ENCODE measurements around the gene WARS2.
"Not testable (repeated sequence)": the region's sequence is repeated elsewhere in the genome, so short reads cannot be mapped to it uniquely, and the experiment has no call there.

WARS2 gene

DNA sequence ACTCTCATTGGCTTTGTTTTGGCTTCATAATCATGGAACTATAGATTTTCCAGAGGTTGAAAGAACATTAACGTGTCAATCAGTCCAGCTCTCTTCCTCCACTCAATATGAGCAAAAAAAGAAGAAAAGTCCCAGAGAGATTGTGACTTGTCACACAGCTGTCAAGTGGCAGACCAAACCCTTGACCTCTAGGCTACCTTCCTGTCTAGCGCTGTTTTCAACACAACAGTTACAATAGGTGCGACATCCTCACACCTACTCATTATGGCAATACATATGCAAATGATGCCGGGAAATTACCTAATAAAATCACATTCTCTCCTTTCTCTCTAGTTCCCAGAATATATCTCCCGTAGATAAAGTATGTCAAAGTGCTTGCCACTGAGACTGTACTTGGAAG is 1.1 kb downstream of the WARS2 start:
- peak in 1 of 3 experiments; percentile 76 for DNase-seq

DNA sequence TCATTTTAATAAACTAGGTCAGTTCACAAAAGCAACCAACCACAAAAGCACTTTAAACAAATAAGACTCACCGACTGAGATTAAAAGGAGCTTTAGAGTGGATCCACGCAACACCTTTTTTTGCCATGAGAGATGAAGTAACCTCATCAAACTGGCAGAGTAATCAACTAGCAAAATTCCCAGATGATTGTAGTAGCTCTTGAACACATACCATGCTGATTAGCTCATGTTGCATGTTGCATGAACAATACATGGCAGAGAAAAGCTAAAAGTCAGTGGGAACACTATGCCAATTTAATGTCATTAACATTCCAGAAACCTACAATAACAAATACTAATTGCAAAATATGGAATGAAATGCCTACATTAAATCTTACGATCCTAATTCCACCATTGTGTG is 4.1 kb downstream of the WARS2 start:
- DNase-seq: no peak

DNA sequence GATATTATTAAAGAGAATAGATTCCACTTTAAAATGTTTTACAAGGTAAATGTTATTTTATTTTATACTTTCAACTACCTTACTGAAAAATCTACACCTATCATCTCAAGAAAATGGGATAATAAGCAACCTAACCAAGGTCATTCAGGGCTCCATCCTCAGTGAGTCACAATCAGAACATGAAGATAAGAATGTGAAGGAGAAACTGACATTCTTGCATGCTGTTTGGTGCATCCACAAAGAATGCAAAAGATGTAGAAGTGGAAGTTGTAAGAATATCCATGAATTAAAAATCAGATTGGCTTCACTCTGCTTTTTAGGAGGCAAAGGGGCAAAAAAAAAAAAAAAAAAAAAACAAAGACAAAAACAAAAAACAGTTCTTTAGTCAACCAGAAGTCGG is 6.5 kb downstream of the WARS2 start:
- DNase-seq: no peak

DNA sequence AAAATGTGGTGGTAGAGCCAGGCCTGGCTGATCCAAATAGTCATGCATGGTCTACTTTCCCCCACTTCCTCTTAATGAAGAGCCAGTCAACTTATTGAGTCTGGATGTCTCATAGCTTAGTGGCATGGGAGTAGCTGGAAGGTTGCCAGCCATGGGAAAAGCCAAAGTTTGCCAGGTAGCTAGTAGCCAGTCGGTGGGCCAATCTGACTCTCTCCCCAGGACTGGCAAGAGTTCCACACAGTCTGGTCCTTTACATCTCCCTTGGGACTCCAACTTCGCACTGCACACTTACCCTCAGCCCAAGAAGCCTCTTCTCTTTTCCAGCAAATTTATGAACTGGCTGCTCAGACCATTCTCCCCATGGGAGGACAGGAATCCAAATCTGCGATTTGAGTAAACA is 8.3 kb downstream of the WARS2 start:
- DNase-seq: no peak

DNA sequence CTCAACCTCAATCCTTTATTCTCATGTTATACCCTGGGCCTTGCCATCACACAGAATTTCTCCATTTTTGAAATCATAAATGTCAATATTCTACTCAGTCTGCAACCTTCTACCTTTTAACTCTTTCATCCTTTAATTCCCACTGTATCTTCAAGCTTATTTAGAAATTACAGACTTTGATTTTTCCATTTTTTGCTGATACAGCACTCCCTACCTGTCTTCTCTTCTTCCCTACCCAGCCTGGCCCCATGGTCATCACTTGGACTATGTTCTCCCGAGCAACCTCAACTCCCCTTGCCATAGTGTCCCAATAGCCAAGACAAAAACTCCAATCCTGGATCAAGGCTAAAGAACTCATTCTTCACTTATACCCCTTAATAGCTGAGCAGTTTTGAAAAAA is 14.6 kb downstream of the WARS2 start:
- no peak for DNase-seq

DNA sequence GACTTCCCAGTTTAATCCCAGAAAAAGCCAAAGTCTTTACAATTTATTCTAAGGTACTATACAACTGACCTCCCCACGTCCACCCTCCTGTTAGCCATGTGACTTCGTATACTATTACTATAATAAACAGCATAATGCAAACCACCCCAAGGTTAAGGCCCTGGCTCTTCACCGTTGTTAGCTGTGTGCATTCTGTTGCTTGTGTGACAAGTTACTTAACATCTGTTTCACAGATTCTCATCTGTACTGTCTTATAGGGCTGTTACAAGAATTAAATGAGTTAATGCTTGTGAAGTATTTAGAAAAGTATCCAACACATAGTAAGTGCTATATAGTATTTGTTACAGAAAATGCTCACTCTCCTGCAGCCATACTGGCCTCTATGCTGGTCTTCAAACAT is 15.7 kb downstream of the WARS2 start:
- DNase-seq: no peak

DNA sequence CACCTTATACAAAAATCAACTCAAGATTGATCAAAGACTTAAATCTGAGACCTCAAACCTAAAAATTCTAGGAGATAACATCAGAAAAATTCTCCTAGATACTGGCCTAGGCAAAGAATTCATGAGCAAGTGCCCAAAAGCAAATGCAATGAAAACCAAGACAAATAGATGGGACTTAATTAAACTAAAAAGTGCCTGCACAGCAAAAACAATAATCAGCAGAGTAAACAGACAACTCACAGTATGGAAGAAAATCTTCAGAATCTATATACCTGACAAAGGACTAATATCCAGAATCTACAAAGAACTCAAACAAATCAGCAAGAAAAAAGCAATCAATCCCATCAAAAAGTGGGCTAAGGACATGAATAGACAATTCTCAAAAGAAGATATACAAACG is 18.6 kb downstream of the WARS2 start:
- DNase-seq: not testable (repeated sequence)

DNA sequence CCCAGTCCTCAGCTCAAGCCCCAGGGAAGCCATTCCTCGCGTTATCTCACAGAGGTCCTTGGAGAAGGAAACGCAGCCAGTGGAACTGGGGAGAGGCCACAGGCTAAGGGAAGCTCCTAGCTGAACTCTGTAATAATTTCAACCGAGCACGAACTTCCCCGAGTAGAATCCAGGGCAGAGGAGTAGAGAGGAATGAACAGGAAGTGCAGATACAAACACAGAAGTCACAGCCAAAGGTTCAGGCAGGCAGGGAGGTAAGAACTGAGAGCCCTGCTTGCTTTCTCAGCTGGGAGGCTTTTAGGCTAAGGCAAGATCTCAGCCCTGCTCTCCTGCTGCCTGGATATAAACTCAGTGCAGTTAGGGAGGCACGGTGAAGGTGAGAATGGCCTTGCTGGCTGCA is 23.7 kb downstream of the WARS2 start:
- no peak for DNase-seq

DNA sequence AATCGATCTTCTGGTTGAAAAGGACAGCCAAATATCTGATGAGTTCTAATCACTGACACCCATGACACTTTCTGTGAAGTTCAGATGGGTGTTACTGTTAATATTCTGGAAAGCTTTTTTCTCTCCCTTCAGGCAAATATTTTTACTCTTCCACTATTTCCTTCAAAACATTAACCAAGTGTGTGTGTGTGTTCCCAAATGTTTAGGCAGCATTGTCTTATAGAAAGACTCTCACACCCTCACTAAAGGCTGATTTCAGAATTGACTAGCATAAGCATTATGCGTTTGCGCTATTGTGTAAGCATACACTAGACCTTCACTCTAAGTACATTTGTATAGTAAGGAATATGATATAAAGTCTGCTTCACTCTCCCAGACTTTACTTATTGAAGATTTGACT is 24.7 kb downstream of the WARS2 start:
- DNase-seq: no peak

DNA sequence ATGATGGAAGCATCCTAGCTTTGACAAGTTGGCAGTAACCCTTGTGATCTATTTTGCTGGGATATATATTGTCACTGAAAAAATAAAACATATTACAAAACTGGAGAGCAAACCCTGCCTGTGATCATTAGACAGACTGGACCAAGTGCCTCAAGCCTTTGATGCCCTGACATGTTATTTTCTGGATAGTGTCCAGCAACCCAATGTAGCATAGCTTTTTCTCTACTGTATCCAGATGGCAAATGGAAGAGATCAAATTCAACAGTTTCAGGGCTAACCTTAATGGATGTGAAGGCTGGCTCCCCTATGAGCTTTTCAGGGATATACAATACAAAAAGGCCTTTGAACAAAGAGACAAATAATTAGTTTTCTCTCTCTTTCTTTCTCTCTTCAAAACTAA is 25.1 kb downstream of the WARS2 start:
- peak in 2 of 3 experiments; percentile 26 to 66 for DNase-seq

DNA sequence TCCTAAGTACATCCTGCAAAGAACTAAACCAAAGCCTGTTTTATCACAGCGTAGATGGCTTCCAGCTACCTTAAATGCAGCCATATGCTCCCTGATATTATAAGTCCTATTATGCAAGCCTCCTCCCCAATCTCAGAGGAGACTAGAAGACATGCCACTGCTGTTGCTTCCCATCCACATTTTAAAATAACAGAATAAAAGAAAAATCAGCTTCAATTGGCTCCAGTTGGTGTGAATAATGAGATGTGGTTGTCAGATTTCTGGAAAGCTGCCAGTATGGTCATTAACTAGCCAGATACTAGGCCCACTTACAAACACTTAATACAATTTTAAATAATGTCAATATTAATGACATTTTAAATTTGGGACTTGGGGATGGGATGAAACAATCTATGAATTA is 25.7 kb downstream of the WARS2 start:
- peak in 2 of 3 experiments; percentile 26 to 79 for DNase-seq

DNA sequence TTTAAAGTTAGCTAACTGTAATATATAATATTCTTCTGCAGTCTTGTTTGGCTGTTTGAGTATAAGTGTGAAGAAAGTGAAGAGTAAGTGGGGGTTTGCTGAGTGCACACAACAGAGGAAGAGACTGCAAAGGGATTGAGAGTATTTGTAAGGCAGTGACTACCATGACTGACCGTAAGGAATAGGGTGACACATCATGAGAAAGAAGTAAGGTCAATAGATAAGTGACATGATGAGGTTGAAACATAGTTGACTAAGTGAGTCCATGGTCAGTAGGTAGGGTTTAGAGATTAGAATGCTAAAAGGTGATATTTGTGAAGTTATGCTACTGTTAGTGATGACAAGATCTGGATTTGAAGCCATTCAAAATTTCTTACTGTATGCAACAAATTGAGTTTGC is 27.7 kb downstream of the WARS2 start:
- no peak for DNase-seq

DNA sequence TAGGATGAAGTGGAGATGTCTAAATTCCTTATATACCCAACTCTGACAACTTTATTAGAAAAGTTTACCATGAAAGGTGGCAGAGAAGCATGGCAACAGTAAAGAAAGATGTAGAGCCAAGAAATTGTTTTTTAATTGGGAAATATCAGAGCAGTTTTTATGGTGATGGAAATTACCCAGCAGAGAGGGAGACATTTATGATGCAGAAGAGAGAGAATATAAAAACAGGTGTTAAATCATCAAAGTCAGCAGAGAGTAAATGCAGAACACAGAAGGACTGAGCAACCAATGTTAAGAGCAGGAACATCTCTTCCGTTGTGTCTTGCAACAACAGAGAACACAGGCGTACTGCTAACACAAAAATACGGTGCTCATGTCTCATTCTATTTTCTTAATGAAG is 28.2 kb downstream of the WARS2 start:
- no peak for DNase-seq

DNA sequence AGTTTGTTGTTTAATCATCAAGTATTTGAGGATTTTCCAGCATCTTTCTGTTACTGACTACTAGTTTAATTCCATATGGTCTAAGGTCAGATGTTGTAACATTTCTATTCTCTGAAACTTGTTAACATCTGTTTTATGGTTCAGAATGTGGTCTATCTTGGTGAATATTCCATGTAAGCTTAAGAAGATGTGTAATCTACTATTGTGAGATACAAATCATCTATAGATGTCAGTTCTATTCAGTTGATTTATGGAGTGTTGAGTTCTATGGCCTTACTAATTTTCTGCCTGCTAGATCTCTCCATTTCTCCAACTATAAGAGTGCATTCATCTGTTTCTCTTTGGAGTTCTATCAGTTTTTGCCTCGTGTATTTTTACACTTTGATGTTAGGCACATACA is 31.5 kb downstream of the WARS2 start:
- DNase-seq: no peak

DNA sequence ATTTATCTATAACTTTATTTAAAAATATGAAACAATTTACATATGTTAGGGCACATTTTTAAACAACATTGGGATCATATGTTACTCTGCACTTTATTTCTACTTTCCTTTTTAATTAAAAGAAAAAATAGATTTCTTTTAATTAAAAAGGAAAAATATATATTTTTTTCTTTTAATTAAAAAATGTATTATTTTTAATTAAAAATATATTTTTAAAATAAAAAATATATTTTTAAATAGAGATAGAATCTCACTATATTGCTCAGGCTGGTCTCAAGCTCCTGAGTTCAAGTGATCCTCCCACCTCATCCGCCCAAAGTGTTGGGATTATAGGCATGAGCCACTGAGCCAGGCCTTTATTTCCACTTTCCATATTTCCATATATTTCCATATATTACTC is 36.7 kb downstream of the WARS2 start:
- no peak for DNase-seq

DNA sequence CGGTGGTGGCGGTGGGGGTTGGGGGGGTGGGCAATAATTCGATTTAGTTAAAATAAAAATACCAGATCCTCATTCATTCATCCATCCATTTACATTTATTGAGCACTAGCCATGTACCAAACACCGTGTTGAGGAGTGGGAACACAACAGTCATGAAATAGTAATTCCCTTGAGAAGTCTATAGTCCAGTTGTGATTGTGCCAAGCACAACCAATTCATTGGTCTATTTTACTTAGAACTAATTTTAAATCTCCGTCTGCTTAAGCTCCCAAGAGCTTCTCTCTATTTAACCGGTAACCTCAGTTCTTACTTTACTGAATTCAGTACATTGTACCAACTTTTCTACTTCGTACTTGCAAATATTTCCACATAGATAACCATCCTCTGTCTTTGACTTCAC is 38.4 kb downstream of the WARS2 start:
- DNase-seq: no peak

DNA sequence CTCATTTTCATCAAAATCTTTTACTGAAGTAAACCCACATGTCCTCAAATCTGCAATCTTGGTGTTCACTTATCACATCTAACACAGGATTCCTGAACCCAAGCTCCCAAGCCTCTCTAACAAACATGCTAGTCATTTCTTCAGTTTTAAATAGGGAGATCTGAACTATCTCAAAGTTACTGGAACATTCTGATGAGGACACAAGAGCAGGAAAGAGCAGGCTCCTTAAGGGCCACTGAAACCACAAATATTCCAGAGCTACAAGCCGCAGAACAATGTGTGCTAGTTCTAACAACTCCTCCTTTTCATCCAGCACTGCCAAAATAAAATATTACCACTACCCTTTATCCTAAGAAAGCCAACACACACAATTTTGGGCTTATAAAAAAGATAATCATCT is 38.9 kb downstream of the WARS2 start:
- DNase-seq: no peak

DNA sequence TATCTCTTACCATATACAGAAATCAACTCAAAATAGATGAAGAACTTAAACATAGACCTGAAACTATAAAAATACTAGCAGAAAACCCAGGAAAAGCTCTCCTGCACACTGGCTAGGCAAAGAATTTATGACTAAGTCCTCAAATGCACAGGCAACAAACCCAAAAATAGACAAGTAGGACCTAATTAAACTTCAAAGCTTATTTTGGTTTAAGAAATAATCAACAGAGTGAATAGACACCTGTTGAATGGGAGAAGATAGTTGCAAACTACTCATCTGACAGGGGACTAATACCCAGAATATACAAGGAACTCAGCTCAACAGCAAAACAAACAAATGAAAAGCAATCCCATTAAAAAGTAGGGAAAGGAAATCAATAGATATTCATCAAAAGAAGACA is 40.7 kb downstream of the WARS2 start:
- DNase-seq: no peak

DNA sequence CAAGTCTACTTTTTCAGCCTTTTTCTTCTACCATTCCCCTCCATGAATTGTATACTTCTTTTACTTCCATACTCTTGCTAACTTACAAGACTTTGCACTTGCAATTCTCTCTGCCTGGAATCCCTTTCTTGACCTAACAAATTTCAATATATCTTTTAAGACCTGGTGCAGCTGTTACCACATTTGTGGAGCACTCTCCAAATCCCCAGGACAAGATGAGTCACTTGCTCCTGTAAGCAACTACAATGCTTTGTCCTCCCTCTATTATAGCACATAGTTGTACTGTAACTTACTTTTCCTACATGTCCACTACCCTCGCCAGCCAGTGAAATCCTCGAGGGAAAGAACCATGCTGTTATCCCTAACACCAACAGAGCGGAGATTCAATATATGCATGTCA is 43.1 kb downstream of the WARS2 start:
- no peak for DNase-seq

DNA sequence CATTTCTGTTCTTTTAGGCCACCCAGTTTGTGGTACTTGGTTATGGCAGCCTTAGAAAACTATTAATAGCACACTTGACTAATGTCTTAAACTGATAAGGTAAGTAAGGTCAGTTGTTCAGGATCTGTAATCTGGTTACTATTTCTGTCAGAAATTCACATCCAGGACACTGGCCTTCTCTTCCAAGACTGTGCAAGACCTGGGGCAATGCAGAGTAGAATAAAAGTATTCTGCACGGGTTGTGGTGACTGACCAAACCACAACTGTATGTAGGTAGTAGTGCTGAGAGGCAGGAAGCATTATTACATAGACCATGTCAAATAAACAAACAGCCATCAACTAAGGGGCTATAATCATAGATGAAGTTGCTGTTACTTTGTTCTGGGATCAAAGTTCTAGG is 46.7 kb downstream of the WARS2 start:
- DNase-seq: no peak

DNA sequence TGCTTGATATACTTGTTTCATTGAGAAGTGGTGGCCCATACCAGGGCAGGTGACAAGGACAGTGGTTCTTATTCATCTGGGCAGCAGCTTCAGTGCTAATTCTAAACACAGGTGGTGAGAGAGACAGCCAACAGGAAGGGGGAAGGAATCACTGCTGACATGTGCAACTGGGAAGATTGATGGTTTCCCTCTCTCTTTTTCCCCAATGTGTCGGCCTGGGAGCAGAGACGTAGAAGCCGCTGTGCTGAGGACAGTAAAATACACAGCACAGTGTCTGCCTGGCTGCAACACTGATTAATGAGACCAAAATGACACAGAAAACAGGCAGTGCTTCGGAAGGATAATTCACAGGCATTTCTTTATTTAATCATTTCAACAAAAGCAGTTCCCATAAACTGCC is 48.8 kb downstream of the WARS2 start:
- DNase-seq: peak in 2 of 3 experiments; percentile 28 to 61

DNA sequence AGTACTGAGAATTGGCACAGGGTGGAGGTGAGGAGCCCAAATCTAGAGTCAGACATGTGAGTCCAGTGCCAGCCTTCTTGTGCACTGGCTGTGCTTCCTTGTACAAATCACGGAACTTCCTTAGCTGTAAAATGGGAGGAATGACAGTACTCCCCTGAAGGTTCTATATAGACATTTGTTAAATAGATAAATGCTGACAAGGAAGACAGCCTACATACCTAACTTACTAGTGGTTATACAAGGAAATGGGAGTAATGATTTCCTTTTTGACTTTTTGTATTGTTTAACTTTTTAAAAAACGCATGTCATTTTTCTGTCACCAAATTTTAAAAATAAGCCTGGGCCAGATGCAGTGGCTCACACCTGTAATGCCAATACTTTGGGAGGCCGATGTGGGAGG is 50.2 kb downstream of the WARS2 start:
- DNase-seq: no peak

DNA sequence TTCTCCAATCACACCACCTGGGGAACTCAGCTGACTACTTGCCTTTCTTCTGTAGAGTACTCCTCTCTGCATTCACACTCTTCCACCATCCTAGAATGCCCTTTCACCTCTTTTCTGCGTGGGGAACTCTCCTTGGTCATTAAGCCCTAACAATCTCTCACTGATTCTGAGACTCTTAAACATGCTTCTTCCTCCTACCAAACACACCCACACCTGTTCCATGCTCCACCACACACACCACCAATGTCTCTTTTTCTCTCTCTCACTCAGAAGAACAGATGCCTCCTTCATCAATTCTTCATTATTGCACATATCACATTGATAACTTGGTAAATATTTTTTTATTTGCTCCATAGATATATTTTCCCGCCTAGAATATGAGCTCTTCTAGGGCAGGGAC is 53.6 kb downstream of the WARS2 start:
- DNase-seq: no peak

DNA sequence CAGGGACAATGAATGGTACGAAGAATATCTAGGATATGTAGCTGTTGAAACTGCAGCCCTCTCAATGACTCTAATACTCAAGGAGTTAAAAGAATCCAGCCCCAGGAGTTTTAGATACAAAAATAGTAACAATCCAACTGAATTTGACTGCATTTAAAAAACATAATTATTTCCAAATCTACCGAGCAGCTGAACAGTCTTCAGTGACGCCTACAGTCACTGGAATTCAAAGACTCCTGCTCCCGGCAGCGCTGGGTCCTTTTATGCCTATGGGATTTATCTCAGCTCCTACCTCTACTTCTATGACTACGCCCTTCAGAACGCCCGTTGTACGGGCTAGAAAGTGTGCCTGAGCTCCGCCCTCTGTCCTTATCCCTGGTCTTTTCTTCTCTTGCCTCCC is 55.7 kb downstream of the WARS2 start:
- no peak for DNase-seq

DNA sequence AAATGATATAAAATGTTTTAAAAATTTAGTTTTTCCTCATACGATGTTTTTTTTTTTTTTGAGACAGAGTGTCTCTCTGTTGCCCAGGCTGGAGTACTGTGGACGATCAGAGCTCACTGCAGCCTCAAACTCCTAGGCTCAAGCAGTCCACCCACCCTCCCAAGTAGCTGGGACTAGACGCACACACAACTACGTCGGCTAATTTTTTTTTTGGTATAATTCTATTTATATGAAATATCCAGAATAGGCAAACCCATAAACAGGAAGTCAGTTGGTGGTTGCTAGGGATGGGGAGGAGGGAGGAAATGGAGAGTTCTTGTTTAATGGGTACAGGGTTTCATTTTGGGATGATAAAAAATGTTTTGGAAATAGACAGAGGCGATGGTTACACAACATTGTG is 56.5 kb downstream of the WARS2 start:
- no peak for DNase-seq

DNA sequence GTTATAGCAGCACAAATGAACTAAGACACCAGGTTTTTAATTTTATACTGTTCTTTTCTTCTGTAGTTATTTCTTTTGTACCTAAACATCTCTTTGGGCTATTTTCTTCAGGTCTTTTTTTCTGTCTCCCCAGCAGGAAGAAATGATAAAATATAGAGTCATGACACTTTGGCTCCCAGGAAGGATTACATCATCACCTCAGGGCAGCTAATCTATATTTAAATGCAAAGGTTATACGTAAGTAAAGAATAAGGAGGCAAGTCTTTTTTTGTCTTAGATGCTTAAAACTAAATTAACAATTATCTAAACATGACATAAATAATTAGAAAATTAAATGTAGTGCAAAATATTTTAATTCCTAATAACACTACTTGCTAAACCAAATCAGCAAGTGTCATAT is 57.0 kb downstream of the WARS2 start:
- no peak for DNase-seq
